GM12865 (cell line): Measurements from ENCODE around the gene CFAP46.

Experiments
- DNase-seq: peaks from one replicate; pipeline ENCODE4 v3.0.0; 2010; ENCODE audit warnings: low read depth
- H3K4me3 ChIP-seq: 2 replicates; pipeline ENCODE4 v1.5.1; 2011; ENCODE audit warnings: mild to moderate bottlenecking, low read depth, low read length, control low read depth
- CTCF ChIP-seq: IDR thresholded peaks from 2 replicates; pipeline ENCODE4 v1.5.1; 2011; ENCODE audit warnings: low read length, control low read depth, low read depth, inconsistent platforms; ENCODE audit not compliant: insufficient read depth; ENCODE audit errors: missing control alignments

CFAP46 gene

DNA sequence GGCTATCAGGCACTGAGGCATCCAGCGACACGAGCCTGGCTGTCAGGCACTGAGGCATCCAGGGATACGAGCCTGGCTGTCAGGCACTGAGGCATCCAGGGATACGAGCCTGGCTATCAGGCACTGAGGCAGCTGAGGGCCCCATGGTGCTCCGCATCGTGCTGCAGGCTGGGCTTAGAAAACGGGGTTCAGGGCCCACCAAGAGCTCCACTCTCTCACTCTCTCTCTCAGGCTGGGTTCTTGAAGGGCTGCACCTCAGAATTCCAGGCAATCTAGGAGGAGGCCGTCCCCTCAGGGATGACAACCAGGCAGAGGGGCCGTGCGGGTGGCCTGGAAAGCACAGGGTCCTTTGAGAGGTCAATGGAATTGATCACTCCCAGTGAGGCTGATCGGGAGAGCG lies 69.0 kb downstream of the CFAP46 start:
- H3K4me3 ChIP-seq: no peak overlapping the region
- no peak for TF ChIP-seq CTCF
- DNase-seq: no peak

- no peak overlapping the region for H3K4me3 ChIP-seq
- DNase-seq: no peak
- no peak for TF ChIP-seq CTCF
Measured at GRCh38 chr10:132872658-132873057, 69.7 kb downstream of the CFAP46 start.

DNA sequence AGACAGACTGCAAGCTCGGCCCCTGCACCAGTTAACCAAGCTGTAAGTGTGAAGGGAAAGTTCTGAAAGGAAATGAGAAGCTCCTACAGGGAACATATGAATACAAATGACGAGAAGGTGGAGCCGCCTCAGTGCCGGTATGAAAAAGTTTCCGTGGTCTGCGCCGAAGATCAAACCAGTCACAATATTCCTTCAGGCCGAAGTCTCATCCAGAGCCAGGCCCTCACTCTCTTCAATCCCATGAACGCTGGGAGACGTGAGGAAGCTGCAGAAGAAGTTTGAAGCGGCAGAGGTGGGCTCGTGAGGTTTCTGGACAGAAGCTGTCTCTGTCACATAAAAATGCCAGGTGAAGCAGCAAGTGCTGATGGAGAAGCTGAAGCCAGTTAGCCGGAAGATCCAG lies 71.9 kb downstream of the CFAP46 start:
- DNase-seq: no peak
- H3K4me3 ChIP-seq: no peak overlapping the region
- TF ChIP-seq CTCF: no peak

- no peak overlapping the region for H3K4me3 ChIP-seq
- no peak for DNase-seq
- TF ChIP-seq CTCF: no peak
Measured at GRCh38 chr10:132869621-132870020, 72.7 kb downstream of the CFAP46 start.

- no peak for DNase-seq
- TF ChIP-seq CTCF: no peak
- H3K4me3 ChIP-seq: no peak overlapping the region
Measured at GRCh38 chr10:132868995-132869394, 73.4 kb downstream of the CFAP46 start.

DNA sequence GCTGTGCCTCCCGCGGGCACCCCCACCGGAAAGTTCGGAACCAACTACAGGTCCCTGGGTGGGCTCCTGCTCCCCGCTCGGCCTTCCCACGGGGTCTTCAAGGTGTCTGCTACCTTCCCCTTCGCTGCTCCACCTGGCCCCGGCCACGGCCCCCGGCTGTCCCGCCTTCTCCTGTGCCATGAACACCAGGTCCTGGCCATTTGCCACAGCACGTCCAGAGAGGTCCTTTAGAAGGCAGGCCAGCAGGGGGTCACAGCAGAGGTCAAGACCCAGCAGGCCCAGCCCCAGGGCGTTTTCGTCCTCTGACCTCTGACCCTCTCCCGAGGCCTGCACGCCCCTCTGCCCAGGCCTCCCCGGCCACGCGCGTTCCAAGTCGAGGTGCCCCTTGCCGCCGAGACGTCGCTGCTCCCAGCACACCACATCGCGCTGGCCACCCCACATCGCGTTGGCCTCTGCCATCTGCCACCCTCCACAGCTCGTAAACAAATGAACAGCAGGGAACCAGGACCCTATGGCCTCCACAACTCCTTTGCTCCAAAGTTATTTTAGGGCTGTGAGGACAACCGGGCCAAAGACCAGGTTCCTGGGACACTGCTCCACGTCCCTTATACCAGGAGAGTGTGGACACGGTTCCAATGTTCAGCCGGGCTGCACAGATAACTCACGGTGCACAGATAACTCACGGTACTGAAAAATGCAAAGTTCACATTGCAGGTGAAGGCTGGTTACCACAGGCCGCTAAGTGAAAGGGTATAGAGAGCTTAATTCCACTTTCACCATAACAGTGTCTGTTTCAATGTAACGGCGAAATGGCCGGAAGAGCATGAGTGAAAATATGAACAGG lies 74.3 kb downstream of the CFAP46 start:
- no peak for DNase-seq
- no peak overlapping the region for H3K4me3 ChIP-seq
- no peak for TF ChIP-seq CTCF
